Stimulated activated CD8-positive, alpha-beta memory T cell treated with anti-CD3 and anti-CD28 coated beads, Interleukin-7, amount 100 ng/mL, for 48 hours (primary cell): Measurements from ENCODE around the gene BLNK.

Source experiments
- DNase-seq, 2 donors: peaks; one replicate each; pipeline ENCODE4 v3.0.0-alpha.2; 2020; ENCODE audit warnings: low read depth in 1 of 2; ENCODE audit errors: extremely low read depth in 1 of 2

Gene BLNK

GRCh38 chr10:96153070-96153469 lies 118.3 kb downstream of the BLNK start:
- DNase-seq: no peak

- DNase-seq: no peak
These were observed 118.9 kb downstream of the BLNK start for GRCh38 chr10:96152437-96152836.
